Psoas muscle (tissue), 8 donors: ENCODE measurements around the gene UBE2L3. TPM values are rescaled to one million over a fixed set of nuclear protein-coding genes. Genes with fewer than 3 reads are reported as not detected.
"Not testable (repeated sequence)": the region's sequence is repeated elsewhere in the genome, so short reads cannot be mapped to it uniquely, and the experiment has no call there.

Source experiments
- ATAC-seq, 4 donors: fragments of 200-7000 bp; cut with Tn5 transposase; one replicate each; pipeline ENCODE4 v1.9.1; 2020; ENCODE audit warnings: moderate library complexity in 3 of 4, mild to moderate bottlenecking in 2 of 4
- DNase-seq, 2 donors: peaks; one replicate each; pipeline ENCODE4 v3.0.0-alpha.2; 2020
- H3K27ac ChIP-seq: fragments of 200-600 bp; one replicate; pipeline ENCODE4 v1.8.0; 2022
- H3K27me3 ChIP-seq, 3 donors: fragments of 200-600 bp in 1 of 3; one replicate each; pipeline versions ENCODE4 v1.6.1 to v1.8.0; 2013 to 2022; ENCODE audit warnings: low read length in 2 of 3, mild to moderate bottlenecking in 2 of 3, moderate library complexity in 1 of 3; ENCODE audit not compliant: insufficient read depth in 3 of 3
- H3K36me3 ChIP-seq, 2 donors: fragments of 200-600 bp in 1 of 2; one replicate each; pipeline versions ENCODE4 v1.6.1 to v1.8.0; 2013 to 2022; ENCODE audit warnings: low read depth in 1 of 2, mild to moderate bottlenecking in 1 of 2, moderate library complexity in 1 of 2; ENCODE audit not compliant: insufficient read depth in 1 of 2
- H3K4me1 ChIP-seq: fragments of 200-600 bp; one replicate; pipeline ENCODE4 v1.8.0; 2022
- H3K4me3 ChIP-seq: fragments of 200-600 bp; one replicate; pipeline ENCODE4 v1.8.0; 2022; ENCODE audit warnings: mild to moderate bottlenecking
- H3K9me3 ChIP-seq: fragments of 200-600 bp; one replicate; pipeline ENCODE4 v1.8.0; 2022
- WGBS, 3 donors: extraction: QIAGEN DNeasy Blood & Tissue Kit; methylation state at CpG; one replicate each; pipeline versions ENCODE4 v1.1.6 to v1.1.7; 2013; 5-methylcytosine and 5-hydroxymethylcytosine counted together
- intact Hi-C, 2 donors: fragments of 100-400 bp; cut with DNase I; formaldehyde crosslinking; loops; one replicate each; pipeline versions ENCODE4 v1.11.0 to v1.14.2; 2022
- polyA plus RNA-seq, 3 donors: library from polyadenylated mRNA; stranded (reverse); fragments of 200-250 nt; gene quantifications; one replicate each; pipeline ENCODE4 v1.2.3, GENCODE V29; 2013
- total RNA-seq, 4 donors: library from RNA; stranded (reverse); fragmentation: NEBNext Ultra II Directional in 2 of 4; extraction: Animal tissue kit (Norgen Biotek cat#: 25700) in 2 of 4; gene quantifications; one replicate each; pipeline versions ENCODE4 v1.2.1 to v1.2.4, GENCODE V29; 2021 to 2023
- TF ChIP-seq, protein P1 (sequence below): fragments of 200-600 bp; IDR thresholded peaks from one replicate; pipeline ENCODE4 v1.8.0; 2022; ENCODE audit warnings: antibody characterized with exemption
- donor health status: healthy with polysubstance abuse.
- donor health status: DM: no; HTN: no; CAD: no; lungs with moderate emphysema.
- donor health status: Bipolar disorder and iron deficiency.
- donor health status: healthy.
- donor health status: DM: yes; HTN: yes; CAD: no.
- donor health status: DM: no; HTN: no; CAD: no.
- donor health status: DM: no; HTN: no; CAD: no.
- donor health status: DM: yes; HTN: yes; CAD: no.

Gene UBE2L3
- total and polyA plus RNA-seq, 7 donors = 44.9 to 144 (median 56.7) TPM

DNA sequence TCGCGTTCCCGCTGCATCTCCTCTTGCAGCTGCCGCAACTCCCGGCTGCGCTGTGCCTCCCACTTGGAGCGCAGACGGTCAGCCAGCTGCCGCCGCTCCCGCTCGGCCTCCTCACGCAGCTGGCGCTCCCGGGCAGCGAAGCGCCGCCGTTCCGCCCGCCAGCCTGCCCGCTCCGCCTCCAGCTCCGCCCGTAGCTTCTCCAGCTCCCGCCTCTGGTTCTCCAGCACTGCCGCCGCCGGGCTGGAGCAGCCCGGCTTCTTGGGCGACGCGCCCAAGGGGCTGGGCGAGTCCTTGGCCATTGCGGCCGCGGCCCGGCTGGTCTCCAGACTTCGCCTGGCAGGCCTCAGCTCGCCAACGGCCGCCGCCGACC is 16.9 kb upstream of the UBE2L3 start:
- intact Hi-C loops, H3K4me1 ChIP-seq, H3K27me3 ChIP-seq, H3K27ac ChIP-seq, H3K4me3 ChIP-seq, H3K9me3 ChIP-seq, H3K36me3 ChIP-seq, DNase-seq: not testable (repeated sequence)
- no CpG with 5 or more reads among the region's 44 CpGs for WGBS, 3 donors
- peak in 2 of 4 donors; percentile 70 to 78 for ATAC-seq

DNA sequence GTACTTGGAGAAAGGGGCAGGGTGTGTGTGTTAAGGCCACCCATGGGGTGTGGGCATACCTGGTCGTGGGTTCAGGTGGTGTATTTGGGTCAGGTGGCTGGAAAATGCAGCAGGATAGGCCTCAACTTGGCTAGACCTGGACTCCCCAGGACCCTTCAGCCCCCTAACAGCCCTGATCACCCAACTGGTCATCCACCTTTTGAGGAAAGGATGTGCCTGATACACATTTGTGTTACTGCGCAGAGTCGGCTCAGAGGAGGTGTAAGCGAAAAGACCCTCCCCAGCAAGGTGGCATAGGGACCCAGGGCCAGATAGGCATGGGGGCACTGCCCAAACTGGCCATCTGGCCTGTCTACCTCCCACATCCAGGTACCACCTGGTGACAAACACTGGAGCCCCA is 16.2 kb upstream of the UBE2L3 start, which contains the start of gene RIMBP3C:
Gene RIMBP3C (minus strand): TSS at position 101 of the 400 bp plus-strand sequence. CDS start 485 bp downstream, outside the sequence.
- H3K9me3 ChIP-seq, intact Hi-C loops, H3K4me3 ChIP-seq, H3K27me3 ChIP-seq, H3K4me1 ChIP-seq, H3K36me3 ChIP-seq, DNase-seq, ATAC-seq, H3K27ac ChIP-seq: not testable (repeated sequence)
- WGBS, 3 donors = no CpG with 5 or more reads among the region's 4 CpGs

DNA sequence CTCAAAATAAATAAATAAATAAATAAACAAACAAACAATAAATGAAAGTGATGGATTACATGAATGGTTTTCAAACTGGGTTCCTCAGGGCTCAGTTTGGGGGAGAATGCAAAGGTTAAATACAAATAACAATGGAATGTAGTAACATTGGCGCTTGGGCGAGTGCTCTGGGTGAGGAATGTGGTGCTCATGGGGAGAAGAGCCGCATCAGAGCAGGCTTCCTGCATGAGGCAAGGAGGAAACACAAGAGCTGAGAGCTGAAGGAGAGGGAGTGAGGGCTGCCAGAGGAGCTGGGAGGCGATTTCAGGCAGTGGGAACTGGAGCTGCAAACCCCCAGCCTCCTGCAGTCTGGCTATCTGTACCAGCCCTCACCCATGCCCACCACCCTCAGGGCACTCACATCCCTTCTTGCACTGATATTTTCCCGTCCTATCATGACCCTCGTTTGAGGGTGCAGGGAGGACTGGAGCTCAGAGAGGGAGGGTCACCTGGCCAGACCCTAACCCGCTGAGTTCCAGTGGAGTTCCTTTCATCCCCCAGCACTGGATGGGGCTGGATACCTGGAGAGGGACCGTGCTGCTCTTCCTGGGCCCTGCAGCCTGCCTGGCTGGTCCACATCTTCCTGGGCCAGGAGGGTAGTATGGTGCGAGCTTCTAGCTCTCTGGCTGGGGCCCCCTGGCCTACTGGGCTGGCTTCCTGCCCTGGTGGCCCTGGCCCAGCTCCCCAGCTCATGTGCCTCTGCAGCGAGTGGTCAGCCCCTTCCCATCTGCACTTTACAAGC is 8.0 kb upstream of the UBE2L3 start:
- H3K9me3 ChIP-seq, H3K27ac ChIP-seq, H3K4me3 ChIP-seq, H3K27me3 ChIP-seq, DNase-seq, H3K4me1 ChIP-seq, H3K36me3 ChIP-seq, intact Hi-C loops: not testable (repeated sequence)
- ATAC-seq = peak in 1 of 4 donors; percentile 12
- 73 to 80% (median 74%) methylated on average over 5 of the region's 10 CpGs for WGBS, 3 donors

DNA sequence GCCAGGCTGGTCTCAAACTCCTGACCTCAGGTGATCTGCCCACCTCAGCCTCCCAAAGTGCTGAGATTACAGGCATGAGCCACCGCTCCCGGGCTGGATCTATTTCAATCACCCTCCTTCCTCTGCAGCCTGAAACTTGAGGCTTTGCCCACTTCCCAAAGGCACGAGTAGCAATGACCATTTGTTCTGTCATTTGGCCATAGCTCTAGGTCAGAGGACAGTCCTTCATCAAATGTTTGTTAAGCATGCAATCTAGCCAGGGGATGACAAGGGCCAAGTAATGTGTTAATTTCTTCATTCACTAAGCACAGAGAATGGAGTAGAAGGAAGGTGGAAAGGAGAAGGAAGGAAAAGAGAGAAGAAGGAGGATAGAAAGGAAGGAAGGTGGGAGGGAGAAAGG is 6.9 kb upstream of the UBE2L3 start:
- H3K27me3 ChIP-seq, H3K36me3 ChIP-seq, H3K27ac ChIP-seq, DNase-seq, H3K4me1 ChIP-seq, H3K9me3 ChIP-seq, intact Hi-C loops, ATAC-seq, H3K4me3 ChIP-seq: not testable (repeated sequence)
- WGBS, 3 donors = 0% methylated on average over 1 of the region's 3 CpGs; no CpG with 5 or more reads in 2 of the 3 donors

DNA sequence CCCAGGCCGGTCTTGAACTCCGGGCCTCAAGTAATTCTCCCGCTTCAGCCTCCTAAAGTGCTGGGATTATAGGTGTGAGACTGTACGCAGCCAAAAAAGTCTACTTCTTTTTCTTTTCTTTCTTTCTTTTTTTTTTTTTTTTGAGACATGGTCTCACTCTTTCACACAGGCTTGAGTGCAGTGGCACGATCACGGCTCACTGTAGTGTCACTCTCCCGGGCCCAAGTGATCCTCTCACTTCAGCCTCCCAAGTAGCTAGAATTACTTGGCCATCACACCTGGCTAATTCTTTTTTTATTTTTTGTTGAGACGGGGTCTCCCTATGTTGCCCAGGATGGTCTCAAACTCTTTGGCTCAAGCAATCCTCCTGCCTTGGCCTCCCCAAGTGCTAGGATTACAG is 3.6 kb upstream of the UBE2L3 start:
- TF ChIP-seq, protein P1, sequence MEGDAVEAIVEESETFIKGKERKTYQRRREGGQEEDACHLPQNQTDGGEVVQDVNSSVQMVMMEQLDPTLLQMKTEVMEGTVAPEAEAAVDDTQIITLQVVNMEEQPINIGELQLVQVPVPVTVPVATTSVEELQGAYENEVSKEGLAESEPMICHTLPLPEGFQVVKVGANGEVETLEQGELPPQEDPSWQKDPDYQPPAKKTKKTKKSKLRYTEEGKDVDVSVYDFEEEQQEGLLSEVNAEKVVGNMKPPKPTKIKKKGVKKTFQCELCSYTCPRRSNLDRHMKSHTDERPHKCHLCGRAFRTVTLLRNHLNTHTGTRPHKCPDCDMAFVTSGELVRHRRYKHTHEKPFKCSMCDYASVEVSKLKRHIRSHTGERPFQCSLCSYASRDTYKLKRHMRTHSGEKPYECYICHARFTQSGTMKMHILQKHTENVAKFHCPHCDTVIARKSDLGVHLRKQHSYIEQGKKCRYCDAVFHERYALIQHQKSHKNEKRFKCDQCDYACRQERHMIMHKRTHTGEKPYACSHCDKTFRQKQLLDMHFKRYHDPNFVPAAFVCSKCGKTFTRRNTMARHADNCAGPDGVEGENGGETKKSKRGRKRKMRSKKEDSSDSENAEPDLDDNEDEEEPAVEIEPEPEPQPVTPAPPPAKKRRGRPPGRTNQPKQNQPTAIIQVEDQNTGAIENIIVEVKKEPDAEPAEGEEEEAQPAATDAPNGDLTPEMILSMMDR = no peak
- ATAC-seq (no peak), DNase-seq (no peak)
- Histone ChIP-seq H3K4me1 (peaks cover 2% of the 10 kb centered on the region), H3K9me3 (no peaks in the 10 kb centered on the region), H3K27me3 (no peaks in the 10 kb centered on the region), H3K4me3 (no peak overlapping the region), H3K36me3 (no peaks in the 10 kb centered on the region), H3K27ac (no peak overlapping the region)
- intact Hi-C loops = no loop called here
- 90 to 95% (median 90%) methylated on average over 8 of the region's 8 CpGs for WGBS, 3 donors

DNA sequence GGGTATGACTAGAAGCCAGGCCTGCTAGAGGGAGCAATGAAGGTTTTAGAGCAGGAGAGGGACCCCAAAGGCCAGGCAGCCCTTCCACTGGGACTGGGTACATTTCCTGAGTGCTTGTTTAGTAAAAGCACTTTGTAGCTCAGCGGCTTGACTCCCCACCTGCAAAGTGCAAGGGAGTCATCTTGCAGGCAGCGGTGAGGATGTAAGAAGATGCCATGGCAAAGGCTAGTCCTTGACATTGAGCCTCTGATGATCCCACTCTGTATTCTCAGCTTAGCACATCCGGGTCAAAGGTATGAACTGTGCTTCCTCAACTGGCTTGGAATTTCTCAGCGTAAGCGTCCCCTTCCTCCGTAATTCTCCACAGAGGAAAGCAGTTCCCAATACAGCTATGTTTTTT is 3.1 kb upstream of the UBE2L3 start:
- ATAC-seq (no peak), DNase-seq (no peak)
- intact Hi-C loops = no loop called here
- Histone ChIP-seq H3K4me3 (no peak overlapping the region), H3K27me3 (no peaks in the 10 kb centered on the region), H3K4me1 (peaks cover 7% of the 10 kb centered on the region), H3K9me3 (no peaks in the 10 kb centered on the region), H3K27ac (no peak overlapping the region), H3K36me3 (no peaks in the 10 kb centered on the region)
- TF ChIP-seq, protein P1 = no peak
- WGBS, 3 donors = 77 to 83% (median 79%) methylated on average over 6 of the region's 6 CpGs
